IMR-90 (cell line): ENCODE measurements around the gene FAM3D. TPM values are rescaled to one million over a fixed set of nuclear protein-coding genes. Genes with fewer than 3 reads are reported as not detected.

ENCODE experiments used
- ATAC-seq: fragments of 200-7000 bp; cut with Tn5 transposase; 2 replicates; pipeline ENCODE4 v1.9.1; 2020; ENCODE audit warnings: low read depth, mild to moderate bottlenecking, moderate library complexity
- BruUV-seq: library from RNA; stranded (reverse); fragments of 400-500 nt; replicated peaks from 2 replicates; lab custom pipeline; 2021; lab: Mats Ljungman, UMichigan
- CTCF ChIA-PET: fragments of 300-600 bp; formaldehyde crosslinking; extraction: SDS; loops from one replicate; lab custom pipeline; 2021; ENCODE audit warnings: antibody characterized with exemption; lab: Yijun Ruan, JAX
- POLR2A ChIA-PET: fragments of 300-600 bp; sonication (Branson Sonifier 250); formaldehyde crosslinking; loops from one replicate; lab custom pipeline; 2022; ENCODE audit warnings: antibody characterized with exemption; ENCODE audit not compliant: unreplicated experiment; lab: Charles Lee
- DNase-seq: peaks from one replicate; pipeline ENCODE4 v3.0.0; 2013
- H2AFZ ChIP-seq: replicated peaks from 2 replicates; pipeline ENCODE3; 2013; ENCODE audit warnings: low read length, mild to moderate bottlenecking; ENCODE audit not compliant: poor library complexity
- H2AK5ac ChIP-seq: 2 replicates; pipeline ENCODE4 v1.6.1; 2013; ENCODE audit warnings: low read depth, low read length, inconsistent platforms
- H2AK9ac ChIP-seq: replicated peaks from 2 replicates; pipeline ENCODE3; 2013; ENCODE audit warnings: mild to moderate bottlenecking, low read depth, low read length, moderate library complexity; ENCODE audit not compliant: poor library complexity
- H2BK120ac ChIP-seq: 2 replicates; pipeline ENCODE4 v1.6.1; 2013; ENCODE audit warnings: low read depth, low read length, inconsistent platforms
- H2BK15ac ChIP-seq: 3 replicates; pipeline ENCODE4 v1.6.1; 2013; ENCODE audit warnings: low read depth, low read length, inconsistent platforms
- H2BK20ac ChIP-seq: 2 replicates; pipeline ENCODE4 v1.6.1; 2013; ENCODE audit warnings: low read depth, mild to moderate bottlenecking, inconsistent platforms, low read length, moderate library complexity
- H2BK5ac ChIP-seq: 2 replicates; pipeline ENCODE4 v1.6.1; 2013; ENCODE audit warnings: mild to moderate bottlenecking, low read depth, low read length, inconsistent platforms; ENCODE audit not compliant: poor library complexity, severe bottlenecking
- H3K14ac ChIP-seq: replicated peaks from 2 replicates; pipeline ENCODE4 v1.6.1; 2013; ENCODE audit warnings: low read depth, low read length, inconsistent platforms
- H3K18ac ChIP-seq: 2 replicates; pipeline ENCODE4 v1.6.1; 2013; ENCODE audit warnings: low read depth, low read length, control low read depth
- H3K23ac ChIP-seq: 2 replicates; pipeline ENCODE4 v1.6.1; 2013; ENCODE audit warnings: low read depth, low read length, inconsistent platforms
- H3K27ac ChIP-seq: 2 replicates; pipeline ENCODE4 v1.5.1; 2013; ENCODE audit warnings: mild to moderate bottlenecking, control low read depth, low read length; ENCODE audit not compliant: insufficient read depth
- H3K27me3 ChIP-seq: 2 replicates; pipeline ENCODE4 v1.6.1; 2013; ENCODE audit warnings: low read length; ENCODE audit not compliant: control insufficient read depth, insufficient read depth
- H3K36me3 ChIP-seq: 2 replicates; pipeline ENCODE4 v1.6.1; 2013; ENCODE audit warnings: low read length, mixed read lengths; ENCODE audit not compliant: control insufficient read depth, insufficient read depth
- H3K4ac ChIP-seq: 2 replicates; pipeline ENCODE4 v1.6.1; 2013; ENCODE audit warnings: low read depth, low read length, inconsistent platforms
- H3K4me1 ChIP-seq: 2 replicates; pipeline ENCODE4 v1.6.1; 2013; ENCODE audit warnings: low read length, mixed read lengths; ENCODE audit not compliant: control insufficient read depth, insufficient read depth
- H3K4me2 ChIP-seq: 2 replicates; pipeline ENCODE4 v1.6.1; 2013; ENCODE audit warnings: low read depth, mild to moderate bottlenecking, control low read depth, low read length, moderate library complexity
- H3K4me3 ChIP-seq: 2 replicates; pipeline ENCODE4 v1.5.1; 2013; ENCODE audit warnings: low read depth, mild to moderate bottlenecking, control low read depth, low read length, moderate library complexity; ENCODE audit not compliant: insufficient read depth
- H3K56ac ChIP-seq: 2 replicates; pipeline ENCODE4 v1.6.1; 2013; ENCODE audit warnings: low read length, inconsistent platforms; ENCODE audit not compliant: insufficient read depth; ENCODE audit errors: extremely low read depth
- H3K79me1 ChIP-seq, 2 experiments: 2 replicates each; pipeline ENCODE4 v1.6.1; 2013; ENCODE audit warnings: low read length in 2 of 2, inconsistent platforms in 1 of 2, low read depth in 1 of 2
- H3K9ac ChIP-seq: 2 replicates; pipeline ENCODE4 v1.6.1; 2013; ENCODE audit warnings: low read depth, low read length, control low read depth
- H3K9me1 ChIP-seq: 2 replicates; pipeline ENCODE4 v1.6.1; 2013; ENCODE audit warnings: low read length, inconsistent platforms; ENCODE audit not compliant: insufficient read depth
- H3K9me3 ChIP-seq: 2 replicates; pipeline ENCODE4 v1.6.1; 2013; ENCODE audit warnings: low read length; ENCODE audit not compliant: control insufficient read depth, insufficient read depth
- H4K20me1 ChIP-seq: 2 replicates; pipeline ENCODE4 v1.6.1; 2013; ENCODE audit warnings: low read length, inconsistent platforms; ENCODE audit not compliant: insufficient read depth
- H4K5ac ChIP-seq: 2 replicates; pipeline ENCODE4 v1.6.1; 2013; ENCODE audit warnings: mild to moderate bottlenecking, low read depth, low read length, control low read depth
- H4K8ac ChIP-seq, 2 experiments: 2 replicates each; pipeline ENCODE4 v1.6.1; 2013; ENCODE audit warnings: low read depth in 2 of 2, low read length in 2 of 2, control low read depth in 1 of 2, inconsistent platforms in 1 of 2
- H4K91ac ChIP-seq: 2 replicates; pipeline ENCODE4 v1.6.1; 2013; ENCODE audit warnings: low read depth, low read length, inconsistent platforms; ENCODE audit not compliant: insufficient read depth
- CEBPB ChIP-seq: IDR thresholded peaks from 2 replicates; pipeline ENCODE4 v1.6.1; 2012; ENCODE audit warnings: low read depth, low read length, improper control_type of control experiment
- MAFK ChIP-seq: IDR thresholded peaks from 2 replicates; pipeline ENCODE4 v1.6.1; 2012; ENCODE audit warnings: low read depth, low read length, improper control_type of control experiment
- MAZ ChIP-seq: IDR thresholded peaks from 2 replicates; pipeline ENCODE4 v1.6.1; 2012; ENCODE audit warnings: low read depth, mild to moderate bottlenecking, low read length, improper control_type of control experiment, moderate library complexity, borderline replicate concordance
- NFE2L2 ChIP-seq: fragments of 150-350 bp; IDR thresholded peaks from 2 replicates; pipeline ENCODE4 v1.6.1; 2016; ENCODE audit warnings: low read depth, mild to moderate bottlenecking, low read length
- POLR2A ChIP-seq: IDR thresholded peaks from 2 replicates; pipeline ENCODE4 v1.6.1; 2012; ENCODE audit warnings: mild to moderate bottlenecking, low read depth, low read length
- SMC3 ChIP-seq: fragments of 150-350 bp; IDR thresholded peaks from 2 replicates; pipeline ENCODE4 v1.6.1; 2016; ENCODE audit warnings: low read depth, mild to moderate bottlenecking, antibody characterized with exemption, low read length, moderate library complexity
- dilution Hi-C: fragments of 300-500 bp; cut with HindIII; formaldehyde crosslinking; loops from one replicate; pipeline ENCODE4 v1.14.3; 2018; ENCODE audit warnings: low sequenced_read_pairs; ENCODE audit not compliant: unreplicated experiment
- in situ Hi-C: fragments of 300-500 bp; cut with MboI; formaldehyde crosslinking; loops from 3 replicates; pipeline ENCODE4 v1.14.3; 2019; ENCODE audit warnings: low sequenced_read_pairs, inconsistent platforms, mixed read lengths
- intact Hi-C: fragments of 100-400 bp; cut with micrococcal nuclease; formaldehyde crosslinking; loops from 2 replicates; pipeline ENCODE4 v1.10.0; 2022
- polyA plus RNA-seq, 3 experiments: library from polyadenylated mRNA; depleted of rRNA; stranded (reverse); fragments of >200 nt; gene quantifications; 2 replicates each; pipeline ENCODE4 v1.2.3, GENCODE V29; 2012; ENCODE audit warnings: low replicate concordance in 1 of 3
- total RNA-seq: library from RNA; depleted of rRNA; stranded (reverse); fragments of >200 nt; gene quantifications from 2 replicates; pipeline ENCODE4 v1.2.3, GENCODE V29; 2012
- TF ChIP-seq, protein P1 (sequence below): conservative IDR thresholded peaks from 2 replicates; pipeline ENCODE4 v1.5.1; 2012; ENCODE audit warnings: mild to moderate bottlenecking, low read depth, low read length, improper control_type of control experiment
- TF ChIP-seq, protein P2 (sequence below): fragments of 150-350 bp; IDR thresholded peaks from 2 replicates; pipeline ENCODE4 v1.6.1; 2017; ENCODE audit warnings: mild to moderate bottlenecking, antibody characterized with exemption, low read length, low read depth

FAM3D gene
- total and polyA plus RNA-seq, 2 of the 4 experiments (the other 2 are of a cell fraction): not detected

DNA sequence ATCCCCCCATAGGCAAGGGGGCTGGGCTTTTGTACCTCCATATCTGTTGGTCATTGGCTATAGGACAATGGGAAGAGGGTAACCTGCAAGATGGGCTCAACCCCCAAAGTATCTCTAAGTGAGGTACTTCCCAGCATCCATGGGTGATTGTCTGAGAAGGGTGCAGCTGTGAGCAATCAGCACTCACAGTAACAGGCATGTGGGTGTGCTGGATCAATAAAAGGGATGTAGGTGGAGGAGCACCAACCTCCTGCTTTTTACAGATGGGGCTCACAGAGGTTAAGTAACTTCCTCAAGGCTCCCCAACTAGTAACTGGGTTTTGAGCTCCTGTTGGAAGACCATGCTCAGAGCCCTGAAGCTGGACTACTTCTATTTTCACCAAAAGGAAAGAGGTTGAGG is 63.0 kb downstream of the FAM3D start:
- no peak overlapping the region for H3K27ac ChIP-seq
- H2BK120ac ChIP-seq: no peak overlapping the region
- H4K5ac ChIP-seq: no peak overlapping the region
- no peak overlapping the region for H3K18ac ChIP-seq
- H3K9me3 ChIP-seq: peaks cover 6% of the 10 kb centered on the region
- no peak overlapping the region for H2BK15ac ChIP-seq
- ATAC-seq: no peak
- H4K8ac ChIP-seq: no peak overlapping the region
- no peaks in the 10 kb centered on the region for H3K4me1 ChIP-seq
- in situ Hi-C loops (no loop called here), intact Hi-C loops (no loop called here), dilution Hi-C loops (no loop called here)
- no peak overlapping the region for H3K56ac ChIP-seq
- TF ChIP-seq, protein P1, sequence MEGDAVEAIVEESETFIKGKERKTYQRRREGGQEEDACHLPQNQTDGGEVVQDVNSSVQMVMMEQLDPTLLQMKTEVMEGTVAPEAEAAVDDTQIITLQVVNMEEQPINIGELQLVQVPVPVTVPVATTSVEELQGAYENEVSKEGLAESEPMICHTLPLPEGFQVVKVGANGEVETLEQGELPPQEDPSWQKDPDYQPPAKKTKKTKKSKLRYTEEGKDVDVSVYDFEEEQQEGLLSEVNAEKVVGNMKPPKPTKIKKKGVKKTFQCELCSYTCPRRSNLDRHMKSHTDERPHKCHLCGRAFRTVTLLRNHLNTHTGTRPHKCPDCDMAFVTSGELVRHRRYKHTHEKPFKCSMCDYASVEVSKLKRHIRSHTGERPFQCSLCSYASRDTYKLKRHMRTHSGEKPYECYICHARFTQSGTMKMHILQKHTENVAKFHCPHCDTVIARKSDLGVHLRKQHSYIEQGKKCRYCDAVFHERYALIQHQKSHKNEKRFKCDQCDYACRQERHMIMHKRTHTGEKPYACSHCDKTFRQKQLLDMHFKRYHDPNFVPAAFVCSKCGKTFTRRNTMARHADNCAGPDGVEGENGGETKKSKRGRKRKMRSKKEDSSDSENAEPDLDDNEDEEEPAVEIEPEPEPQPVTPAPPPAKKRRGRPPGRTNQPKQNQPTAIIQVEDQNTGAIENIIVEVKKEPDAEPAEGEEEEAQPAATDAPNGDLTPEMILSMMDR: no peak
- TF ChIP-seq, protein P2, sequence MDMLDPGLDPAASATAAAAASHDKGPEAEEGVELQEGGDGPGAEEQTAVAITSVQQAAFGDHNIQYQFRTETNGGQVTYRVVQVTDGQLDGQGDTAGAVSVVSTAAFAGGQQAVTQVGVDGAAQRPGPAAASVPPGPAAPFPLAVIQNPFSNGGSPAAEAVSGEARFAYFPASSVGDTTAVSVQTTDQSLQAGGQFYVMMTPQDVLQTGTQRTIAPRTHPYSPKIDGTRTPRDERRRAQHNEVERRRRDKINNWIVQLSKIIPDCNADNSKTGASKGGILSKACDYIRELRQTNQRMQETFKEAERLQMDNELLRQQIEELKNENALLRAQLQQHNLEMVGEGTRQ: no peak
- TF ChIP-seq SMC3 (no peak), CEBPB (no peak), MAFK (no peak), MAZ (no peak), POLR2A (no peak), NFE2L2 (no peak)
- no peak overlapping the region for H2AK9ac ChIP-seq
- no peak overlapping the region for H3K14ac ChIP-seq
- CTCF ChIA-PET: no interaction called here
- H3K4me3 ChIP-seq: no peak overlapping the region
- no peaks in the 10 kb centered on the region for H3K9me1 ChIP-seq
- H2BK20ac ChIP-seq: no peak overlapping the region
- no peak overlapping the region for H2AFZ ChIP-seq
- H4K20me1 ChIP-seq: no peaks in the 10 kb centered on the region
- H3K23ac ChIP-seq: no peak overlapping the region
- no peak overlapping the region for H3K4ac ChIP-seq
- no peak overlapping the region for H3K9ac ChIP-seq
- no peaks in the 10 kb centered on the region for H3K79me1 ChIP-seq
- BruUV-seq: no TSS peak
- no peak overlapping the region for H3K4me2 ChIP-seq
- H3K27me3 ChIP-seq: peaks cover 48% of the 10 kb centered on the region
- no peaks in the 10 kb centered on the region for H3K36me3 ChIP-seq
- no peak overlapping the region for H4K91ac ChIP-seq
- no peak for DNase-seq
- no peak overlapping the region for H2BK5ac ChIP-seq
- no peak overlapping the region for H2AK5ac ChIP-seq
- POLR2A ChIA-PET: no interaction called here
